Measurements from ENCODE around the gene WWOX.

WWOX gene

GRCh38 chr16:79110242-79110641 is 1010.8 kb downstream of the WWOX start:
- DNase-seq (ENCODE audit: low read depth) = no peak

- no peak for DNase-seq (ENCODE audit: low read depth)
These were observed 1011.5 kb downstream of the WWOX start for GRCh38 chr16:79110953-79111352.

- DNase-seq (ENCODE audit: low read depth) = no peak
These were observed 1013.0 kb downstream of the WWOX start for GRCh38 chr16:79112462-79112861.

GRCh38 chr16:79113826-79114225 is 1014.4 kb downstream of the WWOX start:
- DNase-seq (ENCODE audit: low read depth) = no peak

GRCh38 chr16:79114759-79115158 is 1015.3 kb downstream of the WWOX start:
- DNase-seq (ENCODE audit: low read depth) = no peak

GRCh38 chr16:79121906-79122305 is 1022.5 kb downstream of the WWOX start:
- no peak for DNase-seq (ENCODE audit: low read depth)

- DNase-seq (ENCODE audit: low read depth) = no peak
These were observed 1022.9 kb downstream of the WWOX start for GRCh38 chr16:79122343-79122742.

- no peak for DNase-seq (ENCODE audit: low read depth)
These were observed 1024.7 kb downstream of the WWOX start for GRCh38 chr16:79124016-79124756.

- DNase-seq (ENCODE audit: low read depth) = no peak
These were observed 1028.3 kb downstream of the WWOX start for GRCh38 chr16:79127766-79128165.

- DNase-seq (ENCODE audit: low read depth) = no peak
These were observed 1029.3 kb downstream of the WWOX start for GRCh38 chr16:79128706-79129105.

GRCh38 chr16:79130616-79131015 is 1031.2 kb downstream of the WWOX start:
- DNase-seq (ENCODE audit: low read depth) = no peak

- no peak for DNase-seq (ENCODE audit: low read depth)
These were observed 1032.0 kb downstream of the WWOX start for GRCh38 chr16:79131321-79132075.

- DNase-seq (ENCODE audit: low read depth) = no peak
These were observed 1033.2 kb downstream of the WWOX start for GRCh38 chr16:79132701-79133100.

GRCh38 chr16:79134300-79134699 is 1034.8 kb downstream of the WWOX start:
- no peak for DNase-seq (ENCODE audit: low read depth)

GRCh38 chr16:79136955-79137354 is 1037.5 kb downstream of the WWOX start:
- no peak for DNase-seq (ENCODE audit: low read depth)

- DNase-seq (ENCODE audit: low read depth) = no peak
These were observed 1038.0 kb downstream of the WWOX start for GRCh38 chr16:79137426-79137939.

GRCh38 chr16:79139799-79140198 is 1040.3 kb downstream of the WWOX start:
- no peak for DNase-seq (ENCODE audit: low read depth)

- DNase-seq (ENCODE audit: low read depth) = no peak
These were observed 1043.6 kb downstream of the WWOX start for GRCh38 chr16:79143026-79143425.

- no peak for DNase-seq (ENCODE audit: low read depth)
These were observed 1050.7 kb downstream of the WWOX start for GRCh38 chr16:79150151-79150550.

GRCh38 chr16:79150632-79151310 is 1051.3 kb downstream of the WWOX start:
- DNase-seq (ENCODE audit: low read depth) = no peak

- DNase-seq (ENCODE audit: low read depth) = no peak
These were observed 1054.6 kb downstream of the WWOX start for GRCh38 chr16:79154086-79154485.

- DNase-seq (ENCODE audit: low read depth) = no peak
These were observed 1056.0 kb downstream of the WWOX start for GRCh38 chr16:79155471-79155870.

GRCh38 chr16:79155904-79156303 is 1056.5 kb downstream of the WWOX start:
- DNase-seq (ENCODE audit: low read depth) = no peak
